IMR-90 (cell line): Measurements from ENCODE around the gene GTF3C1. TPM values are rescaled to one million over a fixed set of nuclear protein-coding genes. Genes with fewer than 3 reads are reported as not detected.
A peak's percentile ranks its signal among the peaks of the same experiment; 100 is the strongest.

Experiments
- ATAC-seq: fragments of 200-7000 bp; cut with Tn5 transposase; 2 replicates; pipeline ENCODE4 v1.9.1; 2020; ENCODE audit warnings: low read depth, mild to moderate bottlenecking, moderate library complexity
- BruUV-seq: library from RNA; stranded (reverse); fragments of 400-500 nt; replicated peaks from 2 replicates; lab custom pipeline; 2021; lab: Mats Ljungman, UMichigan
- CTCF ChIA-PET: fragments of 300-600 bp; formaldehyde crosslinking; extraction: SDS; loops from one replicate; lab custom pipeline; 2021; ENCODE audit warnings: antibody characterized with exemption; lab: Yijun Ruan, JAX
- POLR2A ChIA-PET: fragments of 300-600 bp; sonication (Branson Sonifier 250); formaldehyde crosslinking; loops from one replicate; lab custom pipeline; 2022; ENCODE audit warnings: antibody characterized with exemption; ENCODE audit not compliant: unreplicated experiment; lab: Charles Lee
- DNase-seq: peaks from one replicate; pipeline ENCODE4 v3.0.0; 2013
- H2AFZ ChIP-seq: replicated peaks from 2 replicates; pipeline ENCODE3; 2013; ENCODE audit warnings: low read length, mild to moderate bottlenecking; ENCODE audit not compliant: poor library complexity
- H2AK5ac ChIP-seq: 2 replicates; pipeline ENCODE4 v1.6.1; 2013; ENCODE audit warnings: low read depth, low read length, inconsistent platforms
- H2AK9ac ChIP-seq: replicated peaks from 2 replicates; pipeline ENCODE3; 2013; ENCODE audit warnings: mild to moderate bottlenecking, low read depth, low read length, moderate library complexity; ENCODE audit not compliant: poor library complexity
- H2BK120ac ChIP-seq: 2 replicates; pipeline ENCODE4 v1.6.1; 2013; ENCODE audit warnings: low read depth, low read length, inconsistent platforms
- H2BK15ac ChIP-seq: 3 replicates; pipeline ENCODE4 v1.6.1; 2013; ENCODE audit warnings: low read depth, low read length, inconsistent platforms
- H2BK20ac ChIP-seq: 2 replicates; pipeline ENCODE4 v1.6.1; 2013; ENCODE audit warnings: low read depth, mild to moderate bottlenecking, inconsistent platforms, low read length, moderate library complexity
- H2BK5ac ChIP-seq: 2 replicates; pipeline ENCODE4 v1.6.1; 2013; ENCODE audit warnings: mild to moderate bottlenecking, low read depth, low read length, inconsistent platforms; ENCODE audit not compliant: poor library complexity, severe bottlenecking
- H3K14ac ChIP-seq: replicated peaks from 2 replicates; pipeline ENCODE4 v1.6.1; 2013; ENCODE audit warnings: low read depth, low read length, inconsistent platforms
- H3K18ac ChIP-seq: 2 replicates; pipeline ENCODE4 v1.6.1; 2013; ENCODE audit warnings: low read depth, low read length, control low read depth
- H3K23ac ChIP-seq: 2 replicates; pipeline ENCODE4 v1.6.1; 2013; ENCODE audit warnings: low read depth, low read length, inconsistent platforms
- H3K27ac ChIP-seq: 2 replicates; pipeline ENCODE4 v1.5.1; 2013; ENCODE audit warnings: mild to moderate bottlenecking, control low read depth, low read length; ENCODE audit not compliant: insufficient read depth
- H3K27me3 ChIP-seq: 2 replicates; pipeline ENCODE4 v1.6.1; 2013; ENCODE audit warnings: low read length; ENCODE audit not compliant: control insufficient read depth, insufficient read depth
- H3K36me3 ChIP-seq: 2 replicates; pipeline ENCODE4 v1.6.1; 2013; ENCODE audit warnings: low read length, mixed read lengths; ENCODE audit not compliant: control insufficient read depth, insufficient read depth
- H3K4ac ChIP-seq: 2 replicates; pipeline ENCODE4 v1.6.1; 2013; ENCODE audit warnings: low read depth, low read length, inconsistent platforms
- H3K4me1 ChIP-seq: 2 replicates; pipeline ENCODE4 v1.6.1; 2013; ENCODE audit warnings: low read length, mixed read lengths; ENCODE audit not compliant: control insufficient read depth, insufficient read depth
- H3K4me2 ChIP-seq: 2 replicates; pipeline ENCODE4 v1.6.1; 2013; ENCODE audit warnings: low read depth, mild to moderate bottlenecking, control low read depth, low read length, moderate library complexity
- H3K4me3 ChIP-seq: 2 replicates; pipeline ENCODE4 v1.5.1; 2013; ENCODE audit warnings: low read depth, mild to moderate bottlenecking, control low read depth, low read length, moderate library complexity; ENCODE audit not compliant: insufficient read depth
- H3K56ac ChIP-seq: 2 replicates; pipeline ENCODE4 v1.6.1; 2013; ENCODE audit warnings: low read length, inconsistent platforms; ENCODE audit not compliant: insufficient read depth; ENCODE audit errors: extremely low read depth
- H3K79me1 ChIP-seq, 2 experiments: 2 replicates each; pipeline ENCODE4 v1.6.1; 2013; ENCODE audit warnings: low read length in 2 of 2, inconsistent platforms in 1 of 2, low read depth in 1 of 2
- H3K9ac ChIP-seq: 2 replicates; pipeline ENCODE4 v1.6.1; 2013; ENCODE audit warnings: low read depth, low read length, control low read depth
- H3K9me1 ChIP-seq: 2 replicates; pipeline ENCODE4 v1.6.1; 2013; ENCODE audit warnings: low read length, inconsistent platforms; ENCODE audit not compliant: insufficient read depth
- H3K9me3 ChIP-seq: 2 replicates; pipeline ENCODE4 v1.6.1; 2013; ENCODE audit warnings: low read length; ENCODE audit not compliant: control insufficient read depth, insufficient read depth
- H4K20me1 ChIP-seq: 2 replicates; pipeline ENCODE4 v1.6.1; 2013; ENCODE audit warnings: low read length, inconsistent platforms; ENCODE audit not compliant: insufficient read depth
- H4K5ac ChIP-seq: 2 replicates; pipeline ENCODE4 v1.6.1; 2013; ENCODE audit warnings: mild to moderate bottlenecking, low read depth, low read length, control low read depth
- H4K8ac ChIP-seq, 2 experiments: 2 replicates each; pipeline ENCODE4 v1.6.1; 2013; ENCODE audit warnings: low read depth in 2 of 2, low read length in 2 of 2, control low read depth in 1 of 2, inconsistent platforms in 1 of 2
- H4K91ac ChIP-seq: 2 replicates; pipeline ENCODE4 v1.6.1; 2013; ENCODE audit warnings: low read depth, low read length, inconsistent platforms; ENCODE audit not compliant: insufficient read depth
- BHLHE40 ChIP-seq: fragments of 150-350 bp; IDR thresholded peaks from 2 replicates; pipeline ENCODE4 v1.6.1; 2016; ENCODE audit warnings: mild to moderate bottlenecking, low read depth, low read length
- CEBPB ChIP-seq: IDR thresholded peaks from 2 replicates; pipeline ENCODE4 v1.6.1; 2012; ENCODE audit warnings: low read depth, low read length, improper control_type of control experiment
- CHD1 ChIP-seq: IDR thresholded peaks from 2 replicates; pipeline ENCODE4 v1.6.1; 2012; ENCODE audit warnings: low read depth, low read length, improper control_type of control experiment
- FOS ChIP-seq: fragments of 150-350 bp; IDR thresholded peaks from 2 replicates; pipeline ENCODE4 v1.6.1; 2016; ENCODE audit warnings: low read depth, low read length
- MAFK ChIP-seq: IDR thresholded peaks from 2 replicates; pipeline ENCODE4 v1.6.1; 2012; ENCODE audit warnings: low read depth, low read length, improper control_type of control experiment
- MAZ ChIP-seq: IDR thresholded peaks from 2 replicates; pipeline ENCODE4 v1.6.1; 2012; ENCODE audit warnings: low read depth, mild to moderate bottlenecking, low read length, improper control_type of control experiment, moderate library complexity, borderline replicate concordance
- MXI1 ChIP-seq: IDR thresholded peaks from 2 replicates; pipeline ENCODE4 v1.6.1; 2012; ENCODE audit warnings: low read depth, mild to moderate bottlenecking, low read length, moderate library complexity, borderline replicate concordance
- NFE2L2 ChIP-seq: fragments of 150-350 bp; IDR thresholded peaks from 2 replicates; pipeline ENCODE4 v1.6.1; 2016; ENCODE audit warnings: low read depth, mild to moderate bottlenecking, low read length
- POLR2A ChIP-seq: IDR thresholded peaks from 2 replicates; pipeline ENCODE4 v1.6.1; 2012; ENCODE audit warnings: mild to moderate bottlenecking, low read depth, low read length
- RAD21 ChIP-seq: IDR thresholded peaks from 2 replicates; pipeline ENCODE4 v1.6.1; 2012; ENCODE audit warnings: low read length, improper control_type of control experiment
- RCOR1 ChIP-seq: IDR thresholded peaks from 2 replicates; pipeline ENCODE4 v1.6.1; 2012; ENCODE audit warnings: mild to moderate bottlenecking, low read length, improper control_type of control experiment; ENCODE audit not compliant: insufficient replicate concordance
- RFX5 ChIP-seq: IDR thresholded peaks from 2 replicates; pipeline ENCODE4 v1.8.0; 2012; ENCODE audit warnings: low read depth, mild to moderate bottlenecking, low read length, moderate library complexity
- SMC3 ChIP-seq: fragments of 150-350 bp; IDR thresholded peaks from 2 replicates; pipeline ENCODE4 v1.6.1; 2016; ENCODE audit warnings: low read depth, mild to moderate bottlenecking, antibody characterized with exemption, low read length, moderate library complexity
- USF2 ChIP-seq: fragments of 150-350 bp; IDR thresholded peaks from 2 replicates; pipeline ENCODE4 v1.6.1; 2017; ENCODE audit warnings: mild to moderate bottlenecking, antibody characterized with exemption, low read length, low read depth
- WGBS, 2 experiments: methylation state at CpG; one replicate each; pipeline versions ENCODE4 v1.1.5 to v1.1.7; 2013; ENCODE audit warnings: missing lambda C conversion rate in 2 of 2; ENCODE audit not compliant: insufficient read length in 1 of 2; ENCODE audit errors: extremely low coverage in 2 of 2; 5-methylcytosine and 5-hydroxymethylcytosine counted together
- dilution Hi-C: fragments of 300-500 bp; cut with HindIII; formaldehyde crosslinking; loops from one replicate; pipeline ENCODE4 v1.14.3; 2018; ENCODE audit warnings: low sequenced_read_pairs; ENCODE audit not compliant: unreplicated experiment
- in situ Hi-C: fragments of 300-500 bp; cut with MboI; formaldehyde crosslinking; loops from 3 replicates; pipeline ENCODE4 v1.14.3; 2019; ENCODE audit warnings: low sequenced_read_pairs, inconsistent platforms, mixed read lengths
- intact Hi-C: fragments of 100-400 bp; cut with micrococcal nuclease; formaldehyde crosslinking; loops from 2 replicates; pipeline ENCODE4 v1.10.0; 2022
- polyA plus RNA-seq, 3 experiments: library from polyadenylated mRNA; depleted of rRNA; stranded (reverse); fragments of >200 nt; gene quantifications; 2 replicates each; pipeline ENCODE4 v1.2.3, GENCODE V29; 2012; ENCODE audit warnings: low replicate concordance in 1 of 3
- total RNA-seq: library from RNA; depleted of rRNA; stranded (reverse); fragments of >200 nt; gene quantifications from 2 replicates; pipeline ENCODE4 v1.2.3, GENCODE V29; 2012
- TF ChIP-seq, protein P1 (sequence below): fragments of 150-350 bp; IDR thresholded peaks from 2 replicates; pipeline ENCODE4 v1.6.1; 2016; ENCODE audit warnings: low read depth, mild to moderate bottlenecking, low read length, moderate library complexity, borderline replicate concordance
- TF ChIP-seq, protein P2 (sequence below): conservative IDR thresholded peaks from 2 replicates; pipeline ENCODE4 v1.5.1; 2012; ENCODE audit warnings: mild to moderate bottlenecking, low read depth, low read length, improper control_type of control experiment

Gene GTF3C1
- total and polyA plus RNA-seq, 2 of the 4 experiments (the other 2 are of a cell fraction) = 50.8 to 68.1 TPM

DNA sequence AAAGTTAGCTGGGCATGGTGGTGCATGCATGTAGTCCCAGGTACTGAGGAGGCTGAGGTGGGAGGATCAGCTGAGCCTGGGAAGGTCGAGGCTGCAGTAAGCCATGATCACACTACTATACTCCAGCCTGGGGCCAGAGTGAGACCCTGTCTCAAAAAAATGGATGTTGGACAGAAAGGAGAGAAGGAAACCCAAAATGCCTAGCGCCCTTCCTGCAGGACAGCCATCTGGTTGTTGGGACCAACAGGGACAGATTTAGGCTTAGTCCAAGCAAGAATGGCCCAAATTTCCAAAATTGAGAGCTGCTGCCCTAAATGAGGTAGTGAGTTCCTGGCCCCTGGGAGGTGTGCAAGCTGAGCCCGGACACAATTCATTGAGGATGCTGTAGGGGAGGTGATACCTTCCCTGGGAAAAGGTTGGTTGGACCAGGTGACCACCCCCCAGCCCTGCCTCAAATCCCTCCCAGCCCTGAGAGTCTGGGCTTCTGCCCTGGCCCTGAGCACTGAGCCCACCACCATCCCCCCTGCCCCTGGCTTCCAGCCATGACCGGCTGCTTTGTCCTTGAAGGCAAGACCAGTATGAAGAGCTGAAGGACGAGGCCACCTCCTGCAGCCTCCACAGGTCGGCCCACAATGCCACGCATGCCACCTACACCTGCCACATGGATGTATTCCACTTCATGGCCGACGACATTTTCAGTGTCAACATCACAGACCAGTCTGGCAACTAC, 112.6 kb downstream of the GTF3C1 start:
- CTCF ChIA-PET = no interaction called here
- no peak overlapping the region for H4K8ac ChIP-seq
- dilution Hi-C loops (no loop called here), intact Hi-C loops (no loop called here), in situ Hi-C loops (no loop called here)
- no peak overlapping the region for H3K4me3 ChIP-seq
- BruUV-seq = no TSS peak
- peaks cover 7% of the 10 kb centered on the region for H3K4me1 ChIP-seq
- H2BK15ac ChIP-seq = no peak overlapping the region
- no peak overlapping the region for H4K5ac ChIP-seq
- no peak overlapping the region for H3K4ac ChIP-seq
- H4K20me1 ChIP-seq = no peaks in the 10 kb centered on the region
- 91% methylated on average over 4 of the region's 9 CpGs; no CpG with 5 or more reads in 1 of the 2 experiments for WGBS, 2 experiments
- H2AFZ ChIP-seq = peak overlapping the region; percentile 23
- POLR2A ChIA-PET = no interaction called here
- no peak overlapping the region for H2BK5ac ChIP-seq
- no peak overlapping the region for H2BK120ac ChIP-seq
- no peak overlapping the region for H2AK5ac ChIP-seq
- no peaks in the 10 kb centered on the region; the same call in 1 of the 2 replicates for H3K36me3 ChIP-seq
- no peak overlapping the region for H3K56ac ChIP-seq
- no peak overlapping the region for H4K91ac ChIP-seq
- H3K14ac ChIP-seq = no peak overlapping the region
- H3K9me1 ChIP-seq = peaks cover 10% of the 10 kb centered on the region
- H3K27me3 ChIP-seq = no peaks in the 10 kb centered on the region
- H3K27ac ChIP-seq = no peak overlapping the region
- no peak overlapping the region for H3K18ac ChIP-seq
- no peak overlapping the region for H3K9ac ChIP-seq
- ATAC-seq (no peak), DNase-seq (no peak)
- H3K79me1 ChIP-seq = no peaks in the 10 kb centered on the region
- H3K4me2 ChIP-seq = no peak overlapping the region
- H2AK9ac ChIP-seq = no peak overlapping the region
- TF ChIP-seq FOS (no peak), RCOR1 (no peak), MAZ (no peak), MXI1 (no peak), RAD21 (no peak), SMC3 (no peak), NFE2L2 (no peak), USF2 (no peak), MAFK (no peak), BHLHE40 (no peak), CHD1 (no peak), POLR2A (no peak), CEBPB (no peak), RFX5 (no peak)
- TF ChIP-seq, protein P1, sequence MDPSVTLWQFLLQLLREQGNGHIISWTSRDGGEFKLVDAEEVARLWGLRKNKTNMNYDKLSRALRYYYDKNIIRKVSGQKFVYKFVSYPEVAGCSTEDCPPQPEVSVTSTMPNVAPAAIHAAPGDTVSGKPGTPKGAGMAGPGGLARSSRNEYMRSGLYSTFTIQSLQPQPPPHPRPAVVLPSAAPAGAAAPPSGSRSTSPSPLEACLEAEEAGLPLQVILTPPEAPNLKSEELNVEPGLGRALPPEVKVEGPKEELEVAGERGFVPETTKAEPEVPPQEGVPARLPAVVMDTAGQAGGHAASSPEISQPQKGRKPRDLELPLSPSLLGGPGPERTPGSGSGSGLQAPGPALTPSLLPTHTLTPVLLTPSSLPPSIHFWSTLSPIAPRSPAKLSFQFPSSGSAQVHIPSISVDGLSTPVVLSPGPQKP = no peak
- TF ChIP-seq, protein P2, sequence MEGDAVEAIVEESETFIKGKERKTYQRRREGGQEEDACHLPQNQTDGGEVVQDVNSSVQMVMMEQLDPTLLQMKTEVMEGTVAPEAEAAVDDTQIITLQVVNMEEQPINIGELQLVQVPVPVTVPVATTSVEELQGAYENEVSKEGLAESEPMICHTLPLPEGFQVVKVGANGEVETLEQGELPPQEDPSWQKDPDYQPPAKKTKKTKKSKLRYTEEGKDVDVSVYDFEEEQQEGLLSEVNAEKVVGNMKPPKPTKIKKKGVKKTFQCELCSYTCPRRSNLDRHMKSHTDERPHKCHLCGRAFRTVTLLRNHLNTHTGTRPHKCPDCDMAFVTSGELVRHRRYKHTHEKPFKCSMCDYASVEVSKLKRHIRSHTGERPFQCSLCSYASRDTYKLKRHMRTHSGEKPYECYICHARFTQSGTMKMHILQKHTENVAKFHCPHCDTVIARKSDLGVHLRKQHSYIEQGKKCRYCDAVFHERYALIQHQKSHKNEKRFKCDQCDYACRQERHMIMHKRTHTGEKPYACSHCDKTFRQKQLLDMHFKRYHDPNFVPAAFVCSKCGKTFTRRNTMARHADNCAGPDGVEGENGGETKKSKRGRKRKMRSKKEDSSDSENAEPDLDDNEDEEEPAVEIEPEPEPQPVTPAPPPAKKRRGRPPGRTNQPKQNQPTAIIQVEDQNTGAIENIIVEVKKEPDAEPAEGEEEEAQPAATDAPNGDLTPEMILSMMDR = no peak
- H3K9me3 ChIP-seq = no peaks in the 10 kb centered on the region
- no peak overlapping the region for H2BK20ac ChIP-seq
- H3K23ac ChIP-seq = no peak overlapping the region
